NCI-H2227 (cell line): ENCODE measurements around the gene LOXL1.
A peak's percentile ranks its signal among the peaks of the same experiment; 100 is the strongest.

Experiments
- DNase-seq: peaks from one replicate; lab custom pipeline; 2025; ENCODE audit not compliant: unreplicated experiment; lab: John Stamatoyannopoulos, UW

The LOXL1 gene

GRCh38 chr15:73899197-73900094, 26.8 kb upstream of the LOXL1 start:
- no peak for DNase-seq

DNA sequence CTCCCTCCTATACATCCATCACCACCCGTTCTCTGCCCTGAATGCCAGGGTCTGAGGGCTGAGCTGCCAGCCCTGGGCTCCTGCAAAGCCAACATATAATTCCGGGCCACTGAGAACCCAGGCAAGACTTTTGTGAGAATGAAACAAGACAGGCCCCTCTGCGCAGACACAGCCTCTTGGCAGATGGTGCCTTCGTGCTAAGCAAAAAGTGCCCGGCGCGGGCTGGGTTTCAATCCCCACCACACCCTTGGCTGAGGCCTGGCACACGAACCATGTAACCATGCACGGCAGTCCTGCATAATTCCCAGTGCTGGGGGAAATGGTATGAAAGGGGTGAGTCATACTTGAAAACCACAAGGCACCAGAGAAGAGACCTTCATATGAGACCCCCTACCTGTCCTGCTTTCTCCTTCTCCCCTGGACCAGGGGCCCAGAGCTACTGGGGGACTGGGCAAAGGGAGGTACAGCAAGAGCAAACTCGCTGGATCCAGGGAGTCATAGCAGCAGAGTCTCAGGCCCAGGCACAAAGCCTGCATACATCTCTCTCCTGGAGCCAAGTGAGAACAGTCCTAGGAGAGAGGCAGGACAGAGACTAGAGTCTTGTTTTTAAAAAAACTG, 26.1 kb upstream of the LOXL1 start:
- no peak for DNase-seq

DNA sequence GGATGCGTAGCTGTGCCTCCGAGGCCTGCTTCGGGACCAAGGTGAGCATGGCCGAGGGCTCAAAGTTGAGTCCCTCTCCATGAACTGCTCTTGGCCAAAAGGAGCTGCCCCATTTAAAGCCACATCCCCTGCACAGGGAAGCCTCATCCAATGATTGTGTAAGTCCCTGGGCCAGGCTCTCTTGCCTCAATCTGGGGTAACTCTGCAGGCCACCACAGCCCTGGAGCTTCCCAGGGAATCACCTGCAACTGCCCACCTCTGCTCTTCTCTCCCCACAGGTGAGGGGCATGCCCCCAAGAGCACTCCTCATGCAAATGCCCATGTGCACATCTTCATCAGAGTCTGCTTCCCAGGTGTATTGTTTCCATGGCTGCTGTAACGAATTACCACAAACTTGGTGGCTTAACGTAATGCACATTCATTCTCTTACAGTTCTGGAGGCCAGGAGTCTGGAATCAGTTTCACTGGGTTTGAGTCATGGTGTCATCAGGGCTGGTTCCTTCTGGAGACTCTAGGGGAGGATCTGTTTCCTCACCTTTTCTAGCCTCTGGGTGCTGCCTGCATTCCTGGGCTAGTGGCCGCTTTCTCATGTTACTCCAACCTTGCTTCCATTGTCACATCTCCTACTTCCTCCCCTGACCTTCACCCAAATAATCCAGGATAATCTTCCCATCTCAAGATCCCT, 25.0 kb upstream of the LOXL1 start:
- DNase-seq, result no peak

GRCh38 chr15:73902121-73903020, 23.9 kb upstream of the LOXL1 start:
- DNase-seq, result no peak

DNA sequence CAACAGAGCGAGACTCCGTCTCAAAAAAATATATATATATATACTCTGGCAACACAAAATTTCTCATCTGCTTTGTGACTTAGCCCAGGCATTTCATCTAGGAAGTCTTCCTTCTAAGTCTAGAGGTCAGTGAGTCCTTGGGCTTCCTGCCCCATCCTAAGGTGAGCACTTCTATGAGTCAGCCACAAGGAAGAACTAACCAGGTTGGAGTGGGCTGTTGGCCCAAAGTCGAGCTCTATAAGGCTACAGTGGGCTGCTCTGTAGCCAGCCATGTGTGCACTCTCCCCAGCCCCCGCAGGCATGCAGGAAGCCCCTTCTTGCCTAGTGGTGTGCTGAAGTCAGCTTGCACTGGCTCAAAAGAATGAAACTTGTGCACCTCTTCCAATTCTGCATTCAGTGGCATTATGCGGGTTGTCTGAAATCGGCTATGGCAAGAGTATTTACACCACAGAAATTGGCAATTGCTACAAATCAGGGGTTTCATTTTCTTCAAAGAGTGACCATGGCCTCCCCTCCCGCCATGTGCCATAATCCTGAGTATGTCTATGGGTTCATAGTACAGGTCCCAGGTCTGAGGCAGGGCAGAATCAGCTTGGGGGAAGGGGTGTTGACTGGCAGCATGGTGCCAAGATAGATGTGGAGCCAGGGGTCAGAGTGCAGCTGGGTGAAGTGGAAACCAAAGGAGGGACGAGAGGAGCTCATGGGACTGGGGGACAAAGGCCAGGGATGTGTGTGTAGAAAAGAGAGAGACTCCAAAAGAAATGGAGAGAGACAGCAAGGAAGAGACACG, 22.0 kb upstream of the LOXL1 start:
- no peak for DNase-seq

DNA sequence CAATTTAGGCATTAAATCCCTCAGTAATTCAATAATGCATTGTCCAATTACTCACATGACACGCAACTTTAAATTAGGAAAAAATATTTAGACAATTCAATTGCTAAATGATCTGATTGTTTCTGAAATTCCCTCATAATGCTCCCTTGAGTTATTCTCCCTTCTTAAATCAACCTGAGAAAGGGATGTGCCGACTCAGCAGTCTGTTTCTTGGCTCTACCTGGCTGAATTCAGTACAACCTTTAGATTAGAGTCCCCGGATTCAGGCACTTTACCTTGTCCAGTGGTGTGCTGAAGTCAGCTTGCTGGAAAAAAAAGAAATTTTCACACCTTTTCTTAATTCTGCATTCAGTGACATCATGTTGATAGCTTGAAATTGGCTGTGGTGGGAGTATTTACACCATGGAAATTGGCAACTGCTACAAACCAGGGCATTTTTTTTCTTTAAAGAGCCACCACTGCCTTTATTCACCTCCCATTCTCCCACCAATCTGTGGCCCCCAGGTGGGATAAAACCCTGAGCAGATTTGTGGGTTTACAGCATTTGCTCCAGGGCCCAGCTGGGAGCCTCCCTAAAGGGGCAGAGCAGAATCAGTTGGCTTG, 20.9 kb upstream of the LOXL1 start:
- no peak for DNase-seq

GRCh38 chr15:73906346-73907034, 19.8 kb upstream of the LOXL1 start:
- no peak for DNase-seq

DNA sequence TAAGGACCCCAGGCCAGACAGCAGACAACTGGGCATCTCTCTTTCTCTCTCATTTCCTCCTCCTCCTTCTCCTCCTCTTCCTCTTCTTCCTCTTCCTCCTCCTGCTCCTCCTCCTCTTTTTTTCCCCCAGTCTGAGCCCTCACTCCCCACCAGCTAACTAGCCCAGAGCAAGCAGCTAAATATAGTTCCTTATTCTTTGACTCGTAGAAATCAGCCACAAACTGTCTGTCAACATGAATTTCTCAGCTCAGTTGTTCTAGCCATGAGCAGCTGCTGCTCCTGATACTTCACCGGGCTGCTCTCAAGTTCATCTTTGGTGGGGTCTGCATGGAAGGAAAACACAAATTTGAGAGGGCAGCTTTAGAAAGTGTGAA, 19.2 kb upstream of the LOXL1 start:
- no peak for DNase-seq

DNA sequence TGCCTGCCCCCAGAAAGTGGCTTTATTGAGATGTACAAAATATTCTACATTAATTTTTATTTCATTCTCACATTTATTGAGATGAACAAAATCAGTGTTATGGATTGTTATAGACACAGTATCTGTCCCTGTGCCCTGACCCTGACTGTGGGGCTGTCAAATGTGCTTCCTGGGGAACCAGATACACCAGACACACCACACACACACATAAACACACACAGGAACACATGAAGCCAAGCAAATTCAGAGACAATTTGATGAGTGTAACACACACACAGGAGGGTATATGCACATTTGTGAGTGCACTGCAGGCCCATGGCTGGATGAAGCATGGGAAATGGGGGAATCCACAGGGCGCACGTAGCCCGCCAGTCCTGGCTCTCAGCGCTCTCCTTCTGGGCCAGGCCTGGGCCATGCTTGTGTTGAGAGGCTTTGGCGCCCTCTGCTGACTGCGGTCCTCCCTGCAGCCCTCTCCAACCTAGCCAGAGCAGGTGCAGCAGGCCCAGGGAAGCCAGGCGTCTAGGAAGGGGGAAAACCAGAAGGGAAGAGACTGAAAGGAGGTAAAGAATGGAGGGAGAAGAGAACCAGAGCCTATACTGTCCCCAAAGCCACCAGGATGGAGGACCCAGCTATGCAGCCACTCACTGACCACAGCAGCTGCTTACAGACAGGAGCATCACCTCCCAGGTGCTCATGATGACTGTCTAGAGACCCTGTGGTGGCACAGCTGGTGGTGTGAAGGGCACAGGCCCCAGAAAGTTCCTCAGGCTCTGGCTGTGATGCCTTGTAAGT, 18.0 kb upstream of the LOXL1 start:
- peak; percentile 82 for DNase-seq

DNA sequence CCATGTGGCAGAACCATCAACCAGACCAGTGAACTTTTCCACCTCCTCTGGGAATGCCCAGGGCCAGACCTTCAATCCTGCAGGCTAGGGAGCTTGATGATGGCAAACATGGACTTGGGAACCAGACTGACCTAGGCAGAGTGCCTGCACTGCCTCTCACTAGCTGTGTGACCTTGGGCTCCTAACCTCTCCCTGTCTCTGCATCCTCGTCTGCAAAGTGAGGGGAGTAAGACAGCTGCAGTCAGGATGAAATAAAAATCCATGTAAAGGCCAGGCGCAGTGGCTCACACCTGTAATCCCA, 17.5 kb upstream of the LOXL1 start:
- no peak for DNase-seq

DNA sequence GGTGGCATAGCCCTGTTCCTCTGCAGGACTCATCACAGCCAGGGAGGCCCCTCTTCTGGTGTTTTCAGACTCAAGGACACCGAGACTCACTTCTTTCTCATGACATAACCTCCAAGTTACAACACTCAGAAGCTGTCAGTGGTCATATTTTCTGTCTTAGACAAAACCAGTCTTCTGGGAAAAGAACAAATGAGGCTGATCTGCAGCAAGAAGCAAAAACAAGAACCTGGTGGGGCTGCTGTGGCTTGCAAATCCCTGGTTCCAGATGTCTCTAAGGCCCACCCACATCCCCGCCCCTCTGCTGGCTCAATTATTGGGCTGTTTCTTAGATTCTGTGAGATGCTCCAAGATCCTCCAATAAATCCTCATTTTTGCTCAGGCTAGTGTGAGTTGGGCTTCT, 16.6 kb upstream of the LOXL1 start:
- DNase-seq, result no peak

DNA sequence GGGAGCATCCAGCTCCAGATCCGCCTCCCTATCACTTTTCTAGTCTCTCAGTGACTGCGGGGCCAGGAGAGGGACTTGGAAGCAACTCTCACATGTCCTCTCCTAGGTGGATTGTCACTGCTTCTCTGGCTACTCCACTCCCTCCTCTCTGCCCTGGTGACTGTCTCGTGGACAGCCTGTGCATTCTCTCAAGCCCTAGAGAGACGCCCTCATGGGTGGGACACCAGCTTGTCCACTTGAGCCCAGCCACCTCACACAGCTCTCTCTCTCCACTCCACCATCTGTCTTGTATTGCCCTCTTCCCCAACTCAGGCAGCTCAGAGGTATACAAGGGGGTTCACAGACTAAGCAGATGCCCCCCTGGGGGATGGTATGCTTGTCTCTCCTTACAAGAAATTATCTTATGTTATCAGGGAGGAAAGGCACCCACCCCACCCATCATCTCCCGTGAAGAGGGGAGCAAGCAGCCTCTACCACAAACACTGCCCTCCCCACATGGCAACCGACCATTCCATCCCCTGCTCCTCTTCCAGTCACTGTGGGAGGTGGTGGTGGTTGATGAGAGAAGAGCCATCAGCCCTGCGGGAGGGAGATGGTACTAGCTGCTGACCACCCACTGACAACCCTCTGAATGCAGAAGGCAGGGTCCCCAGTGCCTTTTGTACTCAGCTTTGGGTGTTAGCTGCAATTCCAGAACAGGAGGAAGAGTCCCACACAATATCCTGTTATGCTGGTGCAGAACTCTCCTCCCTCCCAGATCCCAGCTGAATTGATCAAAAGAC, 15.5 kb upstream of the LOXL1 start:
- no peak for DNase-seq

DNA sequence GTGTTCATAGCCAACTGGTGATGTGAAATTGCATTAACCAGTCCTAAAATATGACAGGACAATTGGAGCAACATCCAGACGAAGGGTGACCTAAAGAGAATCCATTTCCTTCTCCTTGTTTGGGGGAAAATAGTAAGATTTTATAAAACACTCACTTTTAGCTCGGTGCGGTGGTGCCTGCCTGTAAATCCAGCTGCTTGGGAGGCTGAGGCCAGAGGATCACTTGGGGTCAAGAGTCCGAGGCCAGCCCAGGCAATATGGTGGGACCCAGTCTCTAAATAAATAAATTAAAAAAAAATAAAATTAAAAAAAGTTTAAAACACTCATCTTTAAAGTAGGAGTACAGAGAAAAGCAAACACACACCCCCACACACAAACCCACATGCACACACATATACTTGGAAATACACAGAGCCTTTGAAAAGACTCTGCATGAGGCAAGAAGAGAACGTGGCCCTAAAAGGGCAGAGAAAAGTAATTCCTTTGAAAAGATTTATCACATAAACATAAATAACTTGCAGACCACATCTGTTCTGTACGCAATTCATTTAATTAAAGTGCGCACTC, 14.1 kb upstream of the LOXL1 start:
- no peak for DNase-seq

DNA sequence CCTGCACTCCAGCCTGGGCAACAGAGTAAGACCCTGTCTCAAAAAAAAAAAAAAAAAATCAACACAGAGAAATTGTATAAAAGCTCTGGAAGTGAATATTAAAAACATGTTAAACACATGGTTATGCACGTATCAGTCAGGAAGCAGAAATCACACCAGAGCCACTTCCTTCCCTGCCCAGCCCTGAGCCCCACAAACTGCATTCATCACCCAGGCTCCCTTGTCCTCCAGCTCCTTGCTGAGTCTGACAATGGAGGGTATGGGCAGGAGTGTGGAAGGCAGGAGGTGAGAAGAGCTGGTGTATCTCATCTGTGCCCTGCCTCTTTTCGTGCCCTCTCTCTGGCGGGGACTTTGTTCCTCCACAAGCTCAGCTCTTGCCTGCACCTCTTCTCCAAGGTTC, 12.1 kb upstream of the LOXL1 start:
- no peak for DNase-seq

- DNase-seq, result no peak
Observed at GRCh38 chr15:73915082-73915481, 11.2 kb upstream of the LOXL1 start.

- no peak for DNase-seq
Observed at GRCh38 chr15:73918784-73919183, 7.5 kb upstream of the LOXL1 start.

DNA sequence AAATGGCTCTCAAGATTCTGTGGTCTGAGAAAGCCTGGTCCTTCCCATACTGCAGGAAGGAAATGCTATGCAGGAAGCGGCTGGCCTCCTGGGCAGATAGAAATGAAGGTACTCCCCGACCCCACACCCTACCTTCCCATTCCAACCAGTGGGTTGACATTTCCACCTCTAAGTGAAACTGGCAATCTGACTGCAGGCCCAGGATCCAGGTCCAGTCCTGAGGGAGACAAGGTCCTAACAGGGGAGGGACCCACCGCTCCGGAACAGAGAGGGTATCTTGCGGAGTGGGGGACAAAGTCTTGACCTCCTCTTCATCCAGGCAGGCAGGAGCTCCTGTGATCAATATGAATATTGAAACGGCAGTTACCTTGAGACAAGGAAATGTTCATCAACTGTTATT, 6.6 kb upstream of the LOXL1 start:
- no peak for DNase-seq
